GM18507 (cell line): ENCODE results near the gene C4orf50.

Source experiments
- DNase-seq: peaks from one replicate; pipeline ENCODE4 v3.0.0; 2011; ENCODE audit warnings: low read depth; ENCODE audit not compliant: insufficient read length; ENCODE audit errors: extremely low spot score
- FAIRE-seq: peaks from 2 replicates; lab custom pipeline; 2011; peaks lifted over from hg19 to GRCh38; lab: Jason Lieb, UNC

C4orf50 gene

GRCh38 chr4:6018331-6018730 lies at the start of gene C4orf50:
C4orf50 (minus strand) TSS chr4:6018431.
- FAIRE-seq: no peak
- no peak for DNase-seq

GRCh38 chr4:6065934-6066590 lies 47.8 kb upstream of the C4orf50 start:
- no peak for FAIRE-seq

GRCh38 chr4:6065166-6065565 lies 46.9 kb upstream of the C4orf50 start:
- no peak for DNase-seq
- FAIRE-seq: no peak

More at GRCh38 chr4:6065934-6066590, 47.8 kb upstream of the C4orf50 start:
- DNase-seq: no peak

- no peak for FAIRE-seq
Observed at GRCh38 chr4:6064383-6064782, 46.2 kb upstream of the C4orf50 start.

GRCh38 chr4:6063684-6064083 lies 45.5 kb upstream of the C4orf50 start:
- FAIRE-seq (no peak), DNase-seq (no peak)

More at GRCh38 chr4:6064383-6064782, 46.2 kb upstream of the C4orf50 start:
- DNase-seq: no peak

- FAIRE-seq: no peak
- no peak for DNase-seq
Observed at GRCh38 chr4:6062133-6062532, 43.9 kb upstream of the C4orf50 start.

- FAIRE-seq (no peak), DNase-seq (no peak)
Observed at GRCh38 chr4:6059375-6059805, 41.2 kb upstream of the C4orf50 start.

GRCh38 chr4:6058531-6059374 lies 40.5 kb upstream of the C4orf50 start:
- FAIRE-seq (no peak), DNase-seq (no peak)

- DNase-seq: no peak
- FAIRE-seq: no peak
Observed at GRCh38 chr4:6056976-6057766, 38.9 kb upstream of the C4orf50 start.

- DNase-seq (no peak), FAIRE-seq (no peak)
Observed at GRCh38 chr4:6055436-6055835, 37.2 kb upstream of the C4orf50 start.

GRCh38 chr4:6055030-6055429 lies 36.8 kb upstream of the C4orf50 start:
- DNase-seq (no peak), FAIRE-seq (no peak)

- DNase-seq (no peak), FAIRE-seq (no peak)
Observed at GRCh38 chr4:6054162-6054922, 36.1 kb upstream of the C4orf50 start.

GRCh38 chr4:6052679-6053078 lies 34.4 kb upstream of the C4orf50 start:
- FAIRE-seq (no peak), DNase-seq (no peak)

- DNase-seq (no peak), FAIRE-seq (no peak)
Observed at GRCh38 chr4:6050551-6050950, 32.3 kb upstream of the C4orf50 start.

- no peak for DNase-seq
- FAIRE-seq: no peak
Observed at GRCh38 chr4:6049985-6050384, 31.8 kb upstream of the C4orf50 start.

- FAIRE-seq: no peak
- DNase-seq: no peak
Observed at GRCh38 chr4:6049278-6049677, 31.0 kb upstream of the C4orf50 start.

- DNase-seq (no peak), FAIRE-seq (no peak)
Observed at GRCh38 chr4:6048537-6048936, 30.3 kb upstream of the C4orf50 start.

GRCh38 chr4:6047130-6047673 lies 29.0 kb upstream of the C4orf50 start:
- no peak for DNase-seq
- FAIRE-seq: no peak

- DNase-seq (no peak), FAIRE-seq (no peak)
Observed at GRCh38 chr4:6046526-6047129, 28.4 kb upstream of the C4orf50 start.
